HL-60/S4 treated with retinoic acid at 250 ng/mL for 4 days and 3 days (cell line): ENCODE results near the gene KLHL1.

Experiments used
- in situ Hi-C: fragments of 300-500 bp; cut with MboI; formaldehyde crosslinking; loops from 2 replicates; pipeline ENCODE4 v1.7.0; 2022; ENCODE audit warnings: low sequenced_read_pairs

The KLHL1 gene

DNA sequence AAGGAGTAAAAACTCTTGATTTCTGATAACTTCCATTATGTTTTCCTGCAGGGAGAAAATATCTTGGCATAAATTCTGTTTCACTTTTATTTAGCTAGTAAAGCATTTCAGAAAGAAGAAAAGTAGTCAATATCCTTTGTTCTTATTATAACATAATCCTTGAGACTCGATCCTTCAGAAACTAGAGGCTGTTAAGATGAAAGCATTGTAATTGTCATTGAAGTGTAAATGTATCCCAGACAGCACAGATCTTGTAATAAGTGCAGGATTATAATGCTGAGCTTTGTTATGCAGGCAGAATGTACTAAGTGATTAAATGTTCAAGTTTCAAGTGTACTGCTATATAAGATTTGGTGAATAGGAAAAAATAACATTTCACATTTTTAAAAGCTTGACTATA, 225.8 kb downstream of the KLHL1 start:
- in situ Hi-C loops = no loop called here

DNA sequence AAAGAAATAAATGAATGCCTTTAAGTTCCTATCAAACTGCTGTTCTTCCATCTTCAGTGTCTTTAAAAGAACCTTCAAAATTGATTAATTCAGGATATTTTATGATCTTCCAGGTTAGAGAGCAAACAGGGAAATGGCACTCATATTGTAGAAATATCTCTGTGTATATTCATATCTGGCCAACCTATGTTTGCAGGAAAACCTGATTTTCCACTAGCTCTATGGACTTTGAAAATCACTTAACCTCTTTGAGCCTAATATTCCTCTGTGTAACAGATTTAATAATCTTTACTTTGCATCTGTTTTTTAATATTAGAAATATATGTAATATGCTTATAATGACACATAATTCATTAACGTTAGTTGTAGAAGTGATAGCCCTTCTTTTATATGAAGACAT, 228.3 kb downstream of the KLHL1 start:
- in situ Hi-C loops = no loop called here

DNA sequence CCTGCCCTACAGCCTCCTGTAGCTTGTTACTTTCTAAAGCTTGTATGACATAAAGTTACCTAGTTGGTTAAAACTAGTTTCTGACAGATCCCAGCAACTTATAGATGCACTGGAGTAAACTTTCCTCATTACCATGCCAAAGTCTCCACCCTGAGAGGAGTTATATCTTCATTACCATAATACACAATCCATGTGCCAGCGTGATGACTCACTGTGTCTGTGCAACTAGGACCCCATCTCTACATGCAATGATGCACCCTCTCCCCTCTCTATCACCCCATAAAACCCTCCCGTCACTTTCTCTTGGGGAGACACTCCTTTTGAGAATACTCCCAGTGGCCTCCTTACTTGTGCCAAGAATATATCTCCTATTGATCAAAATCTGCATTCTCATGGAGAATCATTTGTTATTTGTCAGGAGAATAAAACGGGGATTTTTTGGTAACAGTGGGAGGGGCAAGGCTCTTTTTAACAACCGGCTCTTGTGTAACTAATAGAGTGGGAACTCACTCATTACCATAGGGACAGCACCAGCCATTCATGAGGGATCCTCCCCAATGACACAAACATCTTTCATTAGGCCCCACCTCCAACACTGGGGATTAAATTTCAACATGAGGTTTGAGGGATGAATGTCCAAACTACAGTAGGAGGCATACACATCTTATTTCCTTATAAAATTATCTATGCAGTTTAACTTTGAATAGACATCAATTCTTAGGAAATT, 235.8 kb downstream of the KLHL1 start:
- in situ Hi-C loops = no loop called here

DNA sequence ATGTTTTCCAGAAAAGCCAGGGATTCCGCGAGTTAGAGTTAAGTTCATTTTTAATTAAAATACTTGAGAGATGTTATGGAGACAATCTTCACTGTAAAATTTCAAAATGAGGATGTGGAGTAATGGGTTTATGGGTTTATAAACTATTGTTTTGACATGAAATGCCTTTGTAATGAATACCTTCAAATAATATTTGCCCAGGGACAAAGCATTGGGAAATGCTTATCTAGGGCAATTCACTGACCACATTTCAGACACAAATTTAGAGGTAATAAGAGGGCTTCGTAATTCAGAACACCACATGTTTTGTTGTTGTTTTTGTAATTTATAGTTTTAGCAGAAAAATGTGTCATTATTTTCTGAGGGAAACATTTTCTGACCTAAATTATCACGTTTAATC, 241.7 kb downstream of the KLHL1 start:
- in situ Hi-C loops = no loop called here

- in situ Hi-C loops = no loop called here
Observed at GRCh38 chr13:69857183-69857821, 250.9 kb downstream of the KLHL1 start.

DNA sequence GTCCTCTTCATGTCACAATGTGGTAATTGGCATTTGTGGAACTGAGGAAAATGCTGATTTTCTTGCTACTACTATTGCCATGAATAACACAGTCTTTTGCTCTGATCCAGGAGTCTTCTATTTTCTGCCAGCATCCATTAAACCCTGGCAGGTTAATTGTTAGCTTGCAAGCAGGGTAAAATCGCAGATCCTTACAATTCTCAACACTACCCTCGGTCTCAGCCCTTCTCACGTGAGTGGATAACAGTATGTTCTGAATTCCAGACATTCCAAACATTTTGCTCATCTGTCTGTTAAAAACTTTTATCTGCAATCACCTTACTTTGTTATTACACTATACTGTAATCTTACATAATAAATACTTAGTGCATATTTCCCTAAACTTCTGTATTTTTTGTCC, 251.9 kb downstream of the KLHL1 start:
- in situ Hi-C loops = no loop called here

GRCh38 chr13:69828527-69828926, 279.7 kb downstream of the KLHL1 start:
- in situ Hi-C loops = no loop called here

GRCh38 chr13:69820180-69820579, 288.1 kb downstream of the KLHL1 start:
- in situ Hi-C loops = no loop called here

GRCh38 chr13:69817333-69817869, 290.9 kb downstream of the KLHL1 start:
- in situ Hi-C loops = no loop called here

- in situ Hi-C loops = no loop called here
Observed at GRCh38 chr13:69809152-69809551, 299.1 kb downstream of the KLHL1 start.

DNA sequence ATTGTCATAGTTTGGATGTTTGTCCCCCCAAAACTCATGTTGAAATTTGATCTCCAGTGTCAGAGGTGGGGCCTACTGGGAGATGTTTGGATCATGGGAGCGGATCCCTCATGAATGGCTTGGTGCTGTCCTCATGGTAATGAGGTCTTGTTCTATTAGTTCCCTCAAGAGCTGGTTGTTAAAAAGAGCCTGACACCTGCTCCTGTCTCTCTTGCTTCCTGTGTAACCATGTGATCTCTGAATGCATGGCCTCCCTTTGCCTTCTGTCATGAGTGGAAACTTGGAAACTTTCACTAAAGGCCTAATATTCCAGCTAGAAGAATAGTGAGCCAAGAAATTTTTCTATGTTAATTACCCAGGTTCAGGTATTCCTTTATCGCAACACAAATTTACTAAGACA, 312.0 kb downstream of the KLHL1 start:
- in situ Hi-C loops = no loop called here

GRCh38 chr13:69793783-69794453, 314.3 kb downstream of the KLHL1 start:
- in situ Hi-C loops = no loop called here

DNA sequence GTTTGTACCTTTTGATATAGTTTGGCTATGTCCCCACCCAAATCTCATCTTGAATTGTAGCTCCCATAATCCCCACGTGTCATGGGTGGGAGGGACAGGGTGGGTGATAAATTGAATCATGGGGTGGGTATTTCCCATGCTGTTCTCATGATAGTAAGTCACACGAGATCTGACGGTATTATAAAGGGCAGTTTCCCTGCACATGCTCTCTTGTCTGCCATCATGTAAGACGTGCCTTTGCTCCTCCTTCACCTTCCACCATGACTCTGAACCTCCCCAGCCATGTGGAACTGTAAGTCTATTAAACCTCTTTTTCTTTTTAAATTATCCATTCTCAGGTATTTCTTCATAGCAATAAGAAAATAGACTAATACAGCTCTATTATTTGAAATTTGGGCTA, 331.3 kb downstream of the KLHL1 start:
- in situ Hi-C loops = no loop called here

- in situ Hi-C loops = no loop called here
Observed at GRCh38 chr13:69769608-69770007, 338.6 kb downstream of the KLHL1 start.

DNA sequence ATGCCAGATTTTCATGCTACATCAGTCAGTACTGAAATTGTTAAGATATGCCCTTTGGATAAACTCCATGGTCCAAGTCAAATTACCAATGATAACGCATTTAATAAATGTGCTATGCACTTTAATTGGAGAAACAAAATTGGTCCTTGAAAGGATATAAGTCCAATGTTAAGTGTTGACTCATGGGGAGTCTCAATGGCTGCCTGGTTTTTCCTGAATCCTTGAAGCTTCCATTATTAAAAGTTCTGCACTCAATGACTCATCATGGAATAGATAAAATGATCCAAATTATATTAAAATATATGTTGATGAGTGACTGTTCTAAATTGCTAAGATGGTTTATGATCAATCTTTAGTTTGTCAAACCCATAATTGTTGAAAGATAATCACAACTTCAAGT, 346.7 kb downstream of the KLHL1 start:
- in situ Hi-C loops = no loop called here

DNA sequence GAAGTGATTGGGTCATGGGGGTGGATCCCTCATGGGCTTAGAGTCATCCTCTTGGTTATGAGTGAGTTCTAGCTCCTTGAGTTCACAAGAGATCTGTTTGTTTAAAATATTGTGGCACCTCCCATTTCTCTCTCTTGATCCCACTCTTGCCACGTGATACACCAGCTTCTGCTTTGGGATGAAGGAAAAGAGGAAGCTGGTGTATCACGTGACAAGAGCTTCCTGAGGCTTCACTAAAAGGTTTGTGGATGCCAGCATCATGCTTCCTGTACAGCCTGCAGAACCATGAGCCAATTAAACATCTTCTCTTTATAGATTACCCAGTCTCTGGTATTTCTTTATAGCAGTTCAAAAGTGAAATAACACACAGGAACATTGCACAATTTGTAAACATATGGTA, 353.2 kb downstream of the KLHL1 start:
- in situ Hi-C loops = no loop called here

GRCh38 chr13:69751259-69751658, 357.0 kb downstream of the KLHL1 start:
- in situ Hi-C loops = no loop called here

DNA sequence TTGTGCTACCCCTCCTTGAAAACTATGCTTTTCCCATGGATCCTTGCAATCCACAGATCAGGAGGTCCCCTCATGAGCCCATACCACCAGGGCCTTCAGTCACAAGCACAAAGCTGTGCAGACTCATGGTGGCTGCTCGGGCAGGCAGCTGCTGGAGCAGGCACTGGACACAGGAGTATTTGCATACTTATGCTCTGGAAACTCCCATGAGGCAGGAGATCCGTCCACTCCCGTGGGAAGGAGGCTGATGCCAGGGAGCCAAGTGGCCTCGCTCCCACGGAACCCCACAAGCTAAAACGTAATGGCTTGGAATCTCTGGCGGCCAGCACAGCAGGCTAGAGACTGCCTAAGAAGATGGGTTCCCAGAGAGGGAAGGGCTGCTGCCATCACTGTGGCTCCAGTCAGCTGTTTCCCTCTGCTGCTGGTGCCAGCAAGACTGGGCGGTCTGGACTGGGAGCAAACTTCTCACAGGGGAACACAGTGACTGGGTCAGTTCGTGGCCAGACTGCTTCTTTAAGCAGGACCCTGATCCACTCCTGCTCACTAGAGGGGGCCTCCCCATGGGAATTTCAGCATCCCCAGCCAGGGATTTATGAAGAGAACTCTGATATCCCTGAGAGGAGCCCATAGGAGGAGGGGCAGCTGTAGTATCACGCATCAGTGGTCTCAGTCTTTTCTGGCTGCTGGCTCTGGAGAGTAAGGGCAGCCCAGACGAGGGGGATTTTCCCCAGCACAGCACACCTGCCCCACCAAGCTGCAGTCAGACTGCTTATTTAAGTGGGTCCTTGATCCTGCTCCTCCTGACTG, 370.9 kb downstream of the KLHL1 start:
- in situ Hi-C loops = no loop called here

GRCh38 chr13:69721631-69722030, 386.6 kb downstream of the KLHL1 start:
- in situ Hi-C loops = no loop called here

DNA sequence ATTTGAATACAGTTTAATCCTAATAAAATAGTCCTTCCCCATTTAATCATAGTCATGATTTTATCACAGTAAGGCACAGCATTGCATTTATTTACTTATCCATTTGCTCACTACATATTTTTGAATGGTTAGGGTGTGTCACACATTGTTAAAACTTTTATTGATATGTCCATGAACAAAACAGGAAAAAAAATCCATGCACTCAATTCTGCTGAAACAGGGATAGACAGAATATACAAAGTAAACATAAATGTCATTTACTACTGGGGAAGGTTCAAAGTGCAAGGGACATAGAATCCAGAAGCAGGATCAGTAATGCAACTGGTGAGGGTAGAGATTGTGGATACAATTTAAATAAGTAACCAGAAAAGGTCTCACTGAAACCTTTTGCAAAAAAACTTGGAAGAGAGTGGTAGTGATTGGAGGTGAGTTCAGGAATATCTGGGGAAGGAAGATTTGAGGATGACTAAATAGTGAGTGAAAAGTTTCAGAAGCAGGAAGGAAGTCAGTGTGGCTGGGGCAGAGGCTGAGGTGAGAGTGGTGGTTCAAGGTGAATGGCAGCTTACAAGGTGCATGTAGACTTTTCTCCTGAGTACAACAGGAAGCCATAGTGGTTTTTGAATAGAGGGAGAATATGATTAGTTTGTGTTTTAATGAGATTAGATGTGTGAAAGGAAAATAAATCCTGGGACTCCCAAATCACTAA, 387.8 kb downstream of the KLHL1 start:
- in situ Hi-C loops = no loop called here

GRCh38 chr13:69706807-69707206, 401.4 kb downstream of the KLHL1 start:
- in situ Hi-C loops = no loop called here
